ENCODE results near the gene MEX3B.
"Not testable (repeated sequence)": the region's sequence is repeated elsewhere in the genome, so short reads cannot be mapped to it uniquely, and the experiment has no call there.

Gene MEX3B

GRCh38 chr15:82052751-82053150 is 6.9 kb upstream of the MEX3B start:
- in situ Hi-C loops (cut with MboI; ENCODE audit: low sequenced_read_pairs): loop anchor here (25.0 kb wide), 1 partner anchor 565 kb away; no protein-coding TSS in a partner anchor

- in situ Hi-C loops (cut with MboI; ENCODE audit: low sequenced_read_pairs): loop anchor here (25.0 kb wide), 1 partner anchor 564 kb away; no protein-coding TSS in a partner anchor
Observed at GRCh38 chr15:82051664-82052063, 5.8 kb upstream of the MEX3B start.

GRCh38 chr15:82048811-82049210 is 3.0 kb upstream of the MEX3B start:
- in situ Hi-C loops (cut with MboI; ENCODE audit: low sequenced_read_pairs): no loop called here

GRCh38 chr15:82047453-82048400 is 1.9 kb upstream of the MEX3B start:
- in situ Hi-C loops (cut with MboI; ENCODE audit: low sequenced_read_pairs): no loop called here

- in situ Hi-C loops (cut with MboI; ENCODE audit: low sequenced_read_pairs): no loop called here
Observed at GRCh38 chr15:82046666-82047452, 1.0 kb upstream of the MEX3B start.

- in situ Hi-C loops (cut with MboI; ENCODE audit: low sequenced_read_pairs): no loop called here
Observed at GRCh38 chr15:82045179-82045891, 483 bp downstream of the MEX3B start.

- in situ Hi-C loops (cut with MboI; ENCODE audit: low sequenced_read_pairs): no loop called here
Observed at GRCh38 chr15:82044373-82045178, 1.2 kb downstream of the MEX3B start.

- in situ Hi-C loops (cut with MboI; ENCODE audit: low sequenced_read_pairs): no loop called here
Observed at GRCh38 chr15:82043796-82044372, 1.9 kb downstream of the MEX3B start.

GRCh38 chr15:82043130-82043673 is 2.6 kb downstream of the MEX3B start:
- in situ Hi-C loops (cut with MboI; ENCODE audit: low sequenced_read_pairs): no loop called here

- in situ Hi-C loops (cut with MboI; ENCODE audit: low sequenced_read_pairs): no loop called here
Observed at GRCh38 chr15:82040862-82041261, 5.0 kb downstream of the MEX3B start.

- in situ Hi-C loops (cut with MboI; ENCODE audit: low sequenced_read_pairs): no loop called here
Observed at GRCh38 chr15:82040390-82040789, 5.4 kb downstream of the MEX3B start.

GRCh38 chr15:82039871-82040270 is 5.9 kb downstream of the MEX3B start:
- in situ Hi-C loops (cut with MboI; ENCODE audit: low sequenced_read_pairs): no loop called here

GRCh38 chr15:82036461-82036860 is 9.4 kb downstream of the MEX3B start:
- in situ Hi-C loops (cut with MboI; ENCODE audit: low sequenced_read_pairs): no loop called here

GRCh38 chr15:82031871-82032270 is 13.9 kb downstream of the MEX3B start:
- in situ Hi-C loops (cut with MboI; ENCODE audit: low sequenced_read_pairs): no loop called here

- in situ Hi-C loops (cut with MboI; ENCODE audit: low sequenced_read_pairs): no loop called here
Observed at GRCh38 chr15:82030176-82030575, 15.6 kb downstream of the MEX3B start.

- in situ Hi-C loops (cut with MboI; ENCODE audit: low sequenced_read_pairs): not testable (repeated sequence)
Observed at GRCh38 chr15:82028163-82028562, 17.7 kb downstream of the MEX3B start.

- in situ Hi-C loops (cut with MboI; ENCODE audit: low sequenced_read_pairs): no loop called here
Observed at GRCh38 chr15:82021992-82022391, 23.8 kb downstream of the MEX3B start.

GRCh38 chr15:82020625-82021394 is 25.0 kb downstream of the MEX3B start:
- in situ Hi-C loops (cut with MboI; ENCODE audit: low sequenced_read_pairs): no loop called here

- in situ Hi-C loops (cut with MboI; ENCODE audit: low sequenced_read_pairs): no loop called here
Observed at GRCh38 chr15:82018201-82018600, 27.6 kb downstream of the MEX3B start.
